ENCODE data around the gene MINK1.

- TF ChIP-seq CTCF (IDR thresholded peaks at IDR 0.05) (no peak), POLR2A (IDR thresholded peaks at IDR 0.05) (no peak)
Observed at GRCh38 chr17:4935650-4936049, 102.5 kb downstream of the MINK1 start.

Measured in Peyer's patch (tissue), 4 donors.